DOHH2 (cell line): ENCODE measurements around the gene SHB.

ENCODE experiments used
- EZH2phosphoT487 ChIP-seq: fragments of 200-600 bp; sonication (generic); IDR thresholded peaks from 2 replicates; pipeline ENCODE4 v1.6.1; 2017; ENCODE audit warnings: borderline replicate concordance, mild to moderate bottlenecking, antibody characterized with exemption, low read length, moderate library complexity, mixed read lengths
- TF ChIP-seq, protein P1 (sequence below): fragments of 200-600 bp; sonication (generic); IDR thresholded peaks from one replicate; pipeline ENCODE4 v1.5.1; 2014; ENCODE audit warnings: antibody characterized with exemption, mild to moderate bottlenecking, low read depth, low read length; ENCODE audit not compliant: poor library complexity, severe bottlenecking

DNA sequence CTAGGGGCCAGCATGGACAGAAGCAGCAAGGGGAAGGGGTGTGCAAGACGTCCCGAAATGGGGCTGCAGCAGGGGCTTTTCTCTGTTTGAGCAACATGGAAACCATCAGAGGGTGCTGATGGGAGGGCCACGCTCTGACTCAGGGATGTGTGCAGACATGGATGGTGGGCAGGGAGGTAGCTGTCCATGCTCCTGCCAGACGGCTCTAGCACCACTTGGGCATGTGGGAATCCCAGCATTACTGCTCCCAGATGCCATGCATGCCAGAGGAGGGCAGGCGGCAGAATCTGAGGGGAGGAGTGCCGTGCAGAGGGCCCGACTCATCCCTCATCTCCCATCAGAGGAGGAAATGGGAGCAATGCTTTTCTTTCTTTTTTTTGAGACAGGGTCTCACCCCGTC, 119.5 kb downstream of the SHB start:
- TF ChIP-seq, protein P1, sequence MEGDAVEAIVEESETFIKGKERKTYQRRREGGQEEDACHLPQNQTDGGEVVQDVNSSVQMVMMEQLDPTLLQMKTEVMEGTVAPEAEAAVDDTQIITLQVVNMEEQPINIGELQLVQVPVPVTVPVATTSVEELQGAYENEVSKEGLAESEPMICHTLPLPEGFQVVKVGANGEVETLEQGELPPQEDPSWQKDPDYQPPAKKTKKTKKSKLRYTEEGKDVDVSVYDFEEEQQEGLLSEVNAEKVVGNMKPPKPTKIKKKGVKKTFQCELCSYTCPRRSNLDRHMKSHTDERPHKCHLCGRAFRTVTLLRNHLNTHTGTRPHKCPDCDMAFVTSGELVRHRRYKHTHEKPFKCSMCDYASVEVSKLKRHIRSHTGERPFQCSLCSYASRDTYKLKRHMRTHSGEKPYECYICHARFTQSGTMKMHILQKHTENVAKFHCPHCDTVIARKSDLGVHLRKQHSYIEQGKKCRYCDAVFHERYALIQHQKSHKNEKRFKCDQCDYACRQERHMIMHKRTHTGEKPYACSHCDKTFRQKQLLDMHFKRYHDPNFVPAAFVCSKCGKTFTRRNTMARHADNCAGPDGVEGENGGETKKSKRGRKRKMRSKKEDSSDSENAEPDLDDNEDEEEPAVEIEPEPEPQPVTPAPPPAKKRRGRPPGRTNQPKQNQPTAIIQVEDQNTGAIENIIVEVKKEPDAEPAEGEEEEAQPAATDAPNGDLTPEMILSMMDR: no peak
- no peak for TF ChIP-seq EZH2phosphoT487
